Measurements from ENCODE around the gene ELAC2. TPM values are rescaled to one million over a fixed set of nuclear protein-coding genes. Genes with fewer than 3 reads are reported as not detected.

Gene ELAC2
- total RNA-seq, 6 donors from 2014 or later, result 40.5 to 67.1 (median 46.4) TPM

GRCh38 chr17:13051915-13052314 is 34.1 kb upstream of the ELAC2 start:
- H3K36me3 ChIP-seq, result no peaks in the 10 kb centered on the region
- TF ChIP-seq EP300 (IDR thresholded peaks at IDR 0.05), result no peak
- no peak for TF ChIP-seq POLR2AphosphoS5 (IDR thresholded peaks at IDR 0.05)
- TF ChIP-seq POLR2A (IDR thresholded peaks at IDR 0.05), result no peak
- TF ChIP-seq CTCF (IDR thresholded peaks at IDR 0.05), result no peak
- H3K4me3 ChIP-seq, result no peak overlapping the region
- DNase-seq (no peak), ATAC-seq (ENCODE audit: low FRiP score in 2 of 2) (no peak)
- H3K9me3 ChIP-seq, result no peaks in the 10 kb centered on the region
- no peaks in the 10 kb centered on the region for H3K27me3 ChIP-seq
- 60 to 64% methylated on average over 4 of the region's 4 CpGs for WGBS, 2 donors
- no peaks in the 10 kb centered on the region for H3K4me1 ChIP-seq
- H3K27ac ChIP-seq, result no peak overlapping the region

- no peak for DNase-seq
- H3K4me1 ChIP-seq, result no peaks in the 10 kb centered on the region
- H3K36me3 ChIP-seq, result no peaks in the 10 kb centered on the region
- no peaks in the 10 kb centered on the region for H3K27me3 ChIP-seq
- no peak for ATAC-seq (ENCODE audit: low FRiP score in 2 of 2)
- no peaks in the 10 kb centered on the region for H3K9me3 ChIP-seq
- no peak for TF ChIP-seq POLR2A (IDR thresholded peaks at IDR 0.05)
- H3K27ac ChIP-seq, result no peak overlapping the region
- 58 to 62% methylated on average over 16 of the region's 16 CpGs for WGBS, 2 donors
- H3K4me3 ChIP-seq, result no peak overlapping the region
These were observed 29.3 kb upstream of the ELAC2 start for GRCh38 chr17:13047011-13047606.

- DNase-seq, result no peak
- no peaks in the 10 kb centered on the region for H3K36me3 ChIP-seq
- ATAC-seq (ENCODE audit: low FRiP score in 2 of 2), result no peak
- no peaks in the 10 kb centered on the region for H3K9me3 ChIP-seq
- no peak overlapping the region for H3K4me3 ChIP-seq
- no peaks in the 10 kb centered on the region for H3K27me3 ChIP-seq
- TF ChIP-seq EP300 (IDR thresholded peaks at IDR 0.05) (no peak), POLR2A (IDR thresholded peaks at IDR 0.05) (no peak), POLR2AphosphoS5 (IDR thresholded peaks at IDR 0.05) (no peak), CTCF (IDR thresholded peaks at IDR 0.05) (no peak)
- H3K27ac ChIP-seq, result no peak overlapping the region
- no peaks in the 10 kb centered on the region for H3K4me1 ChIP-seq
- WGBS, 2 donors, result 85% methylated on average over 12 of the region's 12 CpGs
These were observed 28.5 kb upstream of the ELAC2 start for GRCh38 chr17:13046361-13046760.

- Histone ChIP-seq H3K9me3 (no peaks in the 10 kb centered on the region), H3K4me1 (no peaks in the 10 kb centered on the region), H3K27me3 (no peaks in the 10 kb centered on the region), H3K27ac (no peak overlapping the region), H3K36me3 (no peaks in the 10 kb centered on the region), H3K4me3 (no peak overlapping the region)
- TF ChIP-seq POLR2A (IDR thresholded peaks at IDR 0.05), result no peak
- TF ChIP-seq EP300 (IDR thresholded peaks at IDR 0.05), result no peak
- TF ChIP-seq POLR2AphosphoS5 (IDR thresholded peaks at IDR 0.05), result no peak
- TF ChIP-seq CTCF (IDR thresholded peaks at IDR 0.05), result no peak
- DNase-seq (no peak), ATAC-seq (ENCODE audit: low FRiP score in 2 of 2) (peak in 1 of 2 donors; percentile 26)
- 67 to 73% methylated on average over 7 of the region's 7 CpGs for WGBS, 2 donors
These were observed 26.8 kb upstream of the ELAC2 start for GRCh38 chr17:13044572-13045065.

GRCh38 chr17:13038931-13039665 is 21.3 kb upstream of the ELAC2 start:
- 83 to 86% methylated on average over 4 of the region's 4 CpGs for WGBS, 2 donors
- H3K4me3 ChIP-seq, result no peak overlapping the region
- no peaks in the 10 kb centered on the region for H3K36me3 ChIP-seq
- ATAC-seq (ENCODE audit: low FRiP score in 2 of 2), result no peak
- no peaks in the 10 kb centered on the region for H3K4me1 ChIP-seq
- peaks cover 0 to 3% (median 1%) of the 10 kb centered on the region in 4 donors for H3K9me3 ChIP-seq
- H3K27ac ChIP-seq, result no peak overlapping the region
- no peaks in the 10 kb centered on the region for H3K27me3 ChIP-seq
- no peak for DNase-seq
- TF ChIP-seq CTCF (IDR thresholded peaks at IDR 0.05), result no peak
- no peak for TF ChIP-seq POLR2AphosphoS5 (IDR thresholded peaks at IDR 0.05)
- no peak for TF ChIP-seq EP300 (IDR thresholded peaks at IDR 0.05)
- TF ChIP-seq POLR2A (IDR thresholded peaks at IDR 0.05), result no peak
